ENCODE measurements around the gene FTO.
A peak's percentile ranks its signal among the peaks of the same experiment; 100 is the strongest.

Gene FTO

GRCh38 chr16:54031107-54031760, 327.3 kb downstream of the FTO start:
- TF ChIP-seq CTCF (conservative IDR thresholded peaks at IDR 0.05; ENCODE audit: low read depth) = no peak
- peak; percentile 51 for DNase-seq (ENCODE audit: low spot score)
- POLR2A ChIA-PET (ENCODE audit: low non-redundant PET) = no interaction called here
- no peak overlapping the region for H3K27ac ChIP-seq
- CTCF ChIA-PET = interaction anchor here (0.7 kb wide), 1 partner anchor 18 kb away, joined by 3 read pairs; no protein-coding TSS in a partner anchor

GRCh38 chr16:54033747-54034146, 329.8 kb downstream of the FTO start:
- no peak for TF ChIP-seq CTCF (conservative IDR thresholded peaks at IDR 0.05; ENCODE audit: low read depth)
- POLR2A ChIA-PET (ENCODE audit: low non-redundant PET) = no interaction called here
- no peak overlapping the region for H3K27ac ChIP-seq
- CTCF ChIA-PET = interaction anchor here (0.7 kb wide), 1 partner anchor 577 kb away, joined by 3 read pairs; no protein-coding TSS in a partner anchor
- DNase-seq (ENCODE audit: low spot score) = no peak

GRCh38 chr16:54034684-54035083, 330.7 kb downstream of the FTO start:
- ChIA-PET CTCF (no interaction called here), POLR2A (ENCODE audit: low non-redundant PET) (no interaction called here)
- no peak for TF ChIP-seq CTCF (conservative IDR thresholded peaks at IDR 0.05; ENCODE audit: low read depth)
- DNase-seq (ENCODE audit: low spot score) = no peak
- no peak overlapping the region for H3K27ac ChIP-seq

GRCh38 chr16:54040480-54040879, 336.5 kb downstream of the FTO start:
- ChIA-PET CTCF (interaction anchor here (0.7 kb wide), 1 partner anchor 190 kb away, joined by 5 read pairs; no protein-coding TSS in a partner anchor), POLR2A (ENCODE audit: low non-redundant PET) (no interaction called here)
- DNase-seq (ENCODE audit: low spot score) = no peak
- TF ChIP-seq CTCF (conservative IDR thresholded peaks at IDR 0.05; ENCODE audit: low read depth) = no peak
- H3K27ac ChIP-seq = no peak overlapping the region

GRCh38 chr16:54040975-54041374, 337.0 kb downstream of the FTO start:
- TF ChIP-seq CTCF (conservative IDR thresholded peaks at IDR 0.05; ENCODE audit: low read depth) = no peak
- DNase-seq (ENCODE audit: low spot score) = no peak
- POLR2A ChIA-PET (ENCODE audit: low non-redundant PET) = no interaction called here
- H3K27ac ChIP-seq = no peak overlapping the region
- CTCF ChIA-PET = no interaction called here

- ChIA-PET POLR2A (ENCODE audit: low non-redundant PET) (no interaction called here), CTCF (no interaction called here)
- DNase-seq (ENCODE audit: low spot score) = no peak
- no peak overlapping the region for H3K27ac ChIP-seq
- TF ChIP-seq CTCF (conservative IDR thresholded peaks at IDR 0.05; ENCODE audit: low read depth) = no peak
Observed at GRCh38 chr16:54048586-54049495, 344.9 kb downstream of the FTO start.

All from RWPE1 (cell line).